Spleen (tissue), 7 donors: ENCODE results near the gene CD320.

ENCODE experiments used
- POLR2A ChIP-seq, 3 donors: fragments of 450-650 bp; IDR thresholded peaks; one replicate each; pipeline ENCODE4 v1.5.1; 2017; ENCODE audit warnings: antibody characterized with exemption in 3 of 3, mild to moderate bottlenecking in 1 of 3
- TF ChIP-seq, protein P1 (sequence below), 11 experiments: fragments of 200-600 bp in 7 of 11; fragments of 450-650 bp in 4 of 11; sonication (generic) in 4 of 11; IDR thresholded peaks in 8 of 11; conservative IDR thresholded peaks in 3 of 11; 1 replicate in 7 of 11; 2 replicates in 4 of 11; pipeline versions ENCODE4 v1.4.0 to v1.8.0; 2016 to 2021; ENCODE audit warnings: antibody characterized with exemption in 11 of 11, inconsistent platforms in 4 of 11, mild to moderate bottlenecking in 1 of 11
- donor health status: DM: no; HTN: no; CAD: no; lungs with moderate emphysema.
- donor health status: DM: no; HTN: no; CAD: no.
- donor health status: DM: no; HTN: no; CAD: no.

- TF ChIP-seq, protein P1, sequence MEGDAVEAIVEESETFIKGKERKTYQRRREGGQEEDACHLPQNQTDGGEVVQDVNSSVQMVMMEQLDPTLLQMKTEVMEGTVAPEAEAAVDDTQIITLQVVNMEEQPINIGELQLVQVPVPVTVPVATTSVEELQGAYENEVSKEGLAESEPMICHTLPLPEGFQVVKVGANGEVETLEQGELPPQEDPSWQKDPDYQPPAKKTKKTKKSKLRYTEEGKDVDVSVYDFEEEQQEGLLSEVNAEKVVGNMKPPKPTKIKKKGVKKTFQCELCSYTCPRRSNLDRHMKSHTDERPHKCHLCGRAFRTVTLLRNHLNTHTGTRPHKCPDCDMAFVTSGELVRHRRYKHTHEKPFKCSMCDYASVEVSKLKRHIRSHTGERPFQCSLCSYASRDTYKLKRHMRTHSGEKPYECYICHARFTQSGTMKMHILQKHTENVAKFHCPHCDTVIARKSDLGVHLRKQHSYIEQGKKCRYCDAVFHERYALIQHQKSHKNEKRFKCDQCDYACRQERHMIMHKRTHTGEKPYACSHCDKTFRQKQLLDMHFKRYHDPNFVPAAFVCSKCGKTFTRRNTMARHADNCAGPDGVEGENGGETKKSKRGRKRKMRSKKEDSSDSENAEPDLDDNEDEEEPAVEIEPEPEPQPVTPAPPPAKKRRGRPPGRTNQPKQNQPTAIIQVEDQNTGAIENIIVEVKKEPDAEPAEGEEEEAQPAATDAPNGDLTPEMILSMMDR (IDR thresholded peaks at IDR 0.05 in 8 of 11, conservative IDR thresholded peaks at IDR 0.05 in 3 of 11): no peak
- no peak for TF ChIP-seq POLR2A (IDR thresholded peaks at IDR 0.05)
These were observed 52.6 kb downstream of the CD320 start for GRCh38 chr19:8255426-8256125.
